ENCODE results near the gene TMEM270. TPM values are rescaled to one million over a fixed set of nuclear protein-coding genes. Genes with fewer than 3 reads are reported as not detected.

Gene TMEM270
- polyA plus RNA-seq, 1 of the 3 experiments (the other 2 are of a cell fraction) = 0.71 TPM

DNA sequence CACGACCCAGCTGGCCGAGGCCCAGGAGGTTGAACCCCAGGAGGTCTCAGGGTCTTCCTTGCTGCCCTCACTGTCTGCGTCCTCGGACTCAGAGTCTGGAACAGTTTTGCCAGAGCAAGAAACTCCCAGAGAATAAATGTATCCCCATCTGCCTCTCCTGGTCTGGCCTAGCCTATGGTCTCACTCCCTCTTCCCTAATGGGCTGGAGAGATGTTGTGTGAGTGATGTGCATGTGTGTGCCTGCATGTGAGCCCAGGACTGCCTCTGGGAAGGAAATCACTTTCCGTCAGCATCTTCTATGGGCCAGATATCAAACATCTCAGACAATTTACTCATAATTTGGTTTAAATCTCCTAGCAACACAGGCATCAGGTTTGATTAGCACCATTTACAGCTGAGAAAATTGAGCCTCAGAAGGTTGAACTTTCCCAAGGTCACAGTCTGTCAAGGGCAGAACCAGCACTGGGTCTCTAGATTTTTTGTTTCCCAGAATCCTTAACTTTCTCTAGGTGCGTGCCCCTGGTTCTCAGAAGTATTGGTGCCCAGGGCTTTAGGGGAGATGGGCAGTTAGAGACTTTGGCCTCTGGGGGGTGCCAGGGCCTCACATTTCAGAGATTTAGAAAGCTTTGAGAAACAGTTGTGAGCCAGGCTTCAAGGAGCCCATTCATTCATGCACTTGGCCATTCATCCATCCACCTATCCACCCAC is 4.9 kb downstream of the TMEM270 start (continued):
- no peak for TF ChIP-seq EZH2phosphoT487 (IDR thresholded peaks at IDR 0.05; ENCODE audit: borderline replicate concordance, low read depth)
- no peak for TF ChIP-seq SIN3A (IDR thresholded peaks at IDR 0.05; ENCODE audit: borderline replicate concordance, low read depth, low read length)
- no peak for TF ChIP-seq TCF12 (IDR thresholded peaks at IDR 0.05)
- no peak for TF ChIP-seq GABPA (IDR thresholded peaks at IDR 0.05; ENCODE audit: low read depth)
- no peak for TF ChIP-seq FOSL2 (IDR thresholded peaks at IDR 0.05; ENCODE audit: borderline replicate concordance, low read depth)
- TF ChIP-seq, protein P1, sequence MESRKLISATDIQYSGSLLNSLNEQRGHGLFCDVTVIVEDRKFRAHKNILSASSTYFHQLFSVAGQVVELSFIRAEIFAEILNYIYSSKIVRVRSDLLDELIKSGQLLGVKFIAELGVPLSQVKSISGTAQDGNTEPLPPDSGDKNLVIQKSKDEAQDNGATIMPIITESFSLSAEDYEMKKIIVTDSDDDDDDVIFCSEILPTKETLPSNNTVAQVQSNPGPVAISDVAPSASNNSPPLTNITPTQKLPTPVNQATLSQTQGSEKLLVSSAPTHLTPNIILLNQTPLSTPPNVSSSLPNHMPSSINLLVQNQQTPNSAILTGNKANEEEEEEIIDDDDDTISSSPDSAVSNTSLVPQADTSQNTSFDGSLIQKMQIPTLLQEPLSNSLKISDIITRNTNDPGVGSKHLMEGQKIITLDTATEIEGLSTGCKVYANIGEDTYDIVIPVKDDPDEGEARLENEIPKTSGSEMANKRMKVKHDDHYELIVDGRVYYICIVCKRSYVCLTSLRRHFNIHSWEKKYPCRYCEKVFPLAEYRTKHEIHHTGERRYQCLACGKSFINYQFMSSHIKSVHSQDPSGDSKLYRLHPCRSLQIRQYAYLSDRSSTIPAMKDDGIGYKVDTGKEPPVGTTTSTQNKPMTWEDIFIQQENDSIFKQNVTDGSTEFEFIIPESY (IDR thresholded peaks at IDR 0.05; ENCODE audit: borderline replicate concordance, low read depth) = no peak
- TF ChIP-seq, protein P2, sequence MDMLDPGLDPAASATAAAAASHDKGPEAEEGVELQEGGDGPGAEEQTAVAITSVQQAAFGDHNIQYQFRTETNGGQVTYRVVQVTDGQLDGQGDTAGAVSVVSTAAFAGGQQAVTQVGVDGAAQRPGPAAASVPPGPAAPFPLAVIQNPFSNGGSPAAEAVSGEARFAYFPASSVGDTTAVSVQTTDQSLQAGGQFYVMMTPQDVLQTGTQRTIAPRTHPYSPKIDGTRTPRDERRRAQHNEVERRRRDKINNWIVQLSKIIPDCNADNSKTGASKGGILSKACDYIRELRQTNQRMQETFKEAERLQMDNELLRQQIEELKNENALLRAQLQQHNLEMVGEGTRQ (IDR thresholded peaks at IDR 0.05; ENCODE audit: borderline replicate concordance, low read depth, low read length) = no peak
- TF ChIP-seq, protein P3, sequence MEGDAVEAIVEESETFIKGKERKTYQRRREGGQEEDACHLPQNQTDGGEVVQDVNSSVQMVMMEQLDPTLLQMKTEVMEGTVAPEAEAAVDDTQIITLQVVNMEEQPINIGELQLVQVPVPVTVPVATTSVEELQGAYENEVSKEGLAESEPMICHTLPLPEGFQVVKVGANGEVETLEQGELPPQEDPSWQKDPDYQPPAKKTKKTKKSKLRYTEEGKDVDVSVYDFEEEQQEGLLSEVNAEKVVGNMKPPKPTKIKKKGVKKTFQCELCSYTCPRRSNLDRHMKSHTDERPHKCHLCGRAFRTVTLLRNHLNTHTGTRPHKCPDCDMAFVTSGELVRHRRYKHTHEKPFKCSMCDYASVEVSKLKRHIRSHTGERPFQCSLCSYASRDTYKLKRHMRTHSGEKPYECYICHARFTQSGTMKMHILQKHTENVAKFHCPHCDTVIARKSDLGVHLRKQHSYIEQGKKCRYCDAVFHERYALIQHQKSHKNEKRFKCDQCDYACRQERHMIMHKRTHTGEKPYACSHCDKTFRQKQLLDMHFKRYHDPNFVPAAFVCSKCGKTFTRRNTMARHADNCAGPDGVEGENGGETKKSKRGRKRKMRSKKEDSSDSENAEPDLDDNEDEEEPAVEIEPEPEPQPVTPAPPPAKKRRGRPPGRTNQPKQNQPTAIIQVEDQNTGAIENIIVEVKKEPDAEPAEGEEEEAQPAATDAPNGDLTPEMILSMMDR (IDR thresholded peaks at IDR 0.05) = peak; percentile 95
- TF ChIP-seq, protein P4, sequence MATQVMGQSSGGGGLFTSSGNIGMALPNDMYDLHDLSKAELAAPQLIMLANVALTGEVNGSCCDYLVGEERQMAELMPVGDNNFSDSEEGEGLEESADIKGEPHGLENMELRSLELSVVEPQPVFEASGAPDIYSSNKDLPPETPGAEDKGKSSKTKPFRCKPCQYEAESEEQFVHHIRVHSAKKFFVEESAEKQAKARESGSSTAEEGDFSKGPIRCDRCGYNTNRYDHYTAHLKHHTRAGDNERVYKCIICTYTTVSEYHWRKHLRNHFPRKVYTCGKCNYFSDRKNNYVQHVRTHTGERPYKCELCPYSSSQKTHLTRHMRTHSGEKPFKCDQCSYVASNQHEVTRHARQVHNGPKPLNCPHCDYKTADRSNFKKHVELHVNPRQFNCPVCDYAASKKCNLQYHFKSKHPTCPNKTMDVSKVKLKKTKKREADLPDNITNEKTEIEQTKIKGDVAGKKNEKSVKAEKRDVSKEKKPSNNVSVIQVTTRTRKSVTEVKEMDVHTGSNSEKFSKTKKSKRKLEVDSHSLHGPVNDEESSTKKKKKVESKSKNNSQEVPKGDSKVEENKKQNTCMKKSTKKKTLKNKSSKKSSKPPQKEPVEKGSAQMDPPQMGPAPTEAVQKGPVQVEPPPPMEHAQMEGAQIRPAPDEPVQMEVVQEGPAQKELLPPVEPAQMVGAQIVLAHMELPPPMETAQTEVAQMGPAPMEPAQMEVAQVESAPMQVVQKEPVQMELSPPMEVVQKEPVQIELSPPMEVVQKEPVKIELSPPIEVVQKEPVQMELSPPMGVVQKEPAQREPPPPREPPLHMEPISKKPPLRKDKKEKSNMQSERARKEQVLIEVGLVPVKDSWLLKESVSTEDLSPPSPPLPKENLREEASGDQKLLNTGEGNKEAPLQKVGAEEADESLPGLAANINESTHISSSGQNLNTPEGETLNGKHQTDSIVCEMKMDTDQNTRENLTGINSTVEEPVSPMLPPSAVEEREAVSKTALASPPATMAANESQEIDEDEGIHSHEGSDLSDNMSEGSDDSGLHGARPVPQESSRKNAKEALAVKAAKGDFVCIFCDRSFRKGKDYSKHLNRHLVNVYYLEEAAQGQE (IDR thresholded peaks at IDR 0.05; ENCODE audit: low read depth, low read length) = no peak
- no peak for TF ChIP-seq ELF1 (IDR thresholded peaks at IDR 0.05)
- peak; percentile 18 for TF ChIP-seq CHD2 (IDR thresholded peaks at IDR 0.05; ENCODE audit: low read length, partially characterized antibody)
- no peak for TF ChIP-seq POLR2AphosphoS5 (IDR thresholded peaks at IDR 0.05; ENCODE audit: low read depth, low read length)
- TF ChIP-seq GATA2 (CRISPR knock-in tag; IDR thresholded peaks at IDR 0.05) = peak; percentile 83
- no peak for TF ChIP-seq TAF1 (IDR thresholded peaks at IDR 0.05; ENCODE audit: borderline replicate concordance, low read depth, low read length)
- TF ChIP-seq RFX5 (IDR thresholded peaks at IDR 0.05; ENCODE audit: low read length) = no peak

Data from SK-N-SH (cell line).